HepG2 (cell line): ENCODE results near the gene PNPLA2. TPM values are rescaled to one million over a fixed set of nuclear protein-coding genes. Genes with fewer than 3 reads are reported as not detected.
A peak's percentile ranks its signal among the peaks of the same experiment; 100 is the strongest.

ENCODE experiments used
- AHR ChIP-seq: IDR thresholded peaks from 2 replicates; pipeline ENCODE4 v1.6.1; 2018; ENCODE audit warnings: missing genetic modification reagents, missing compliant biosample characterization
- KDM5A ChIP-seq: fragments of 200-600 bp; sonication (generic); IDR thresholded peaks from 2 replicates; pipeline ENCODE4 v1.7.0; 2018; ENCODE audit warnings: antibody characterized with exemption, mild to moderate bottlenecking, low read length, borderline replicate concordance
- MEIS2 ChIP-seq: sonication (generic); formaldehyde crosslinking; IDR thresholded peaks from 2 replicates; pipeline ENCODE4 v1.9.0; 2021; ENCODE audit warnings: mild to moderate bottlenecking, missing genetic modification reagents
- MLXIP ChIP-seq: sonication (generic); formaldehyde crosslinking; IDR thresholded peaks from 2 replicates; pipeline ENCODE4 v1.9.0; 2021; ENCODE audit warnings: missing genetic modification reagents, borderline replicate concordance
- NFE2L2 ChIP-seq: fragments of 150-350 bp; IDR thresholded peaks from 2 replicates; pipeline ENCODE4 v1.6.1; 2014; ENCODE audit warnings: low read length
- NR2F2 ChIP-seq: IDR thresholded peaks from 2 replicates; pipeline ENCODE4 v1.6.1; 2012; ENCODE audit warnings: low read depth, inconsistent platforms, borderline replicate concordance
- RFX5 ChIP-seq: IDR thresholded peaks from 2 replicates; pipeline ENCODE4 v1.6.1; 2011; ENCODE audit warnings: low read depth, low read length, improper control_type of control experiment
- RXRB ChIP-seq: IDR thresholded peaks from 2 replicates; pipeline ENCODE4 v1.6.1; 2016; ENCODE audit warnings: borderline replicate concordance, missing genetic modification reagents, missing compliant biosample characterization
- SALL1 ChIP-seq: sonication (generic); formaldehyde crosslinking; IDR thresholded peaks from 2 replicates; pipeline ENCODE4 v1.8.0; 2022; ENCODE audit warnings: mild to moderate bottlenecking, missing genetic modification reagents
- U2AF1 ChIP-seq: fragments of 200-400 bp; formaldehyde crosslinking; optimal IDR thresholded peaks from 2 replicates; pipeline ENCODE3; 2017; ENCODE audit warnings: mild to moderate bottlenecking, low read depth, low read length
- ZMYM2 ChIP-seq: sonication (generic); formaldehyde crosslinking; IDR thresholded peaks from 2 replicates; pipeline ENCODE4 v1.8.0; 2022; ENCODE audit warnings: mild to moderate bottlenecking, missing genetic modification reagents
- ZNF44 ChIP-seq: sonication (generic); formaldehyde crosslinking; IDR thresholded peaks from 2 replicates; pipeline ENCODE4 v1.5.1; 2020; ENCODE audit warnings: mild to moderate bottlenecking, missing genetic modification reagents
- ZNF570 ChIP-seq: sonication (generic); formaldehyde crosslinking; IDR thresholded peaks from 2 replicates; pipeline ENCODE4 v1.4.0; 2020; ENCODE audit warnings: mild to moderate bottlenecking, missing genetic modification reagents, borderline replicate concordance
- ZNF572 ChIP-seq: sonication (generic); formaldehyde crosslinking; IDR thresholded peaks from 2 replicates; pipeline ENCODE4 v1.5.1; 2020; ENCODE audit warnings: mild to moderate bottlenecking, missing genetic modification reagents
- ZNF589 ChIP-seq: sonication (generic); formaldehyde crosslinking; conservative IDR thresholded peaks from 2 replicates; pipeline ENCODE4 v1.8.0; 2022; ENCODE audit warnings: mild to moderate bottlenecking, moderate library complexity, missing genetic modification reagents
- ZNF605 ChIP-seq: sonication (generic); formaldehyde crosslinking; IDR thresholded peaks from 2 replicates; pipeline ENCODE4 v1.8.0; 2022; ENCODE audit warnings: mild to moderate bottlenecking, missing genetic modification reagents
- ZNF614 ChIP-seq: IDR thresholded peaks from 2 replicates; pipeline ENCODE4 v1.6.1; 2018; ENCODE audit warnings: missing biosample characterization, missing genetic modification reagents, inconsistent platforms, borderline replicate concordance
- ZNF781 ChIP-seq: sonication (generic); formaldehyde crosslinking; IDR thresholded peaks from 2 replicates; pipeline ENCODE4 v1.5.1; 2020; ENCODE audit warnings: borderline replicate concordance, mild to moderate bottlenecking, missing genetic modification reagents; ENCODE audit errors: not compliant biosample characterization
- polyA plus RNA-seq, 8 experiments: library from polyadenylated mRNA; depleted of rRNA in 3 of 8; stranded (reverse) in 7 of 8; unstranded in 1 of 8; fragments of >200 nt; fragmentation: Illumina TruSeq in 4 of 8; extraction: Trizol in 4 of 8; gene quantifications; 2 replicates each; pipeline versions ENCODE4 v1.2.1 to v1.2.3, GENCODE V29; 2011 to 2016; ENCODE audit warnings: low read depth in 4 of 8, missing spikeins in 1 of 8, mixed read lengths in 1 of 8; ENCODE audit not compliant: insufficient read depth in 1 of 8
- total RNA-seq, 5 experiments: library from RNA; depleted of rRNA; stranded (reverse); fragments of >200 nt; fragmentation: Illumina TruSeq; extraction: Trizol; gene quantifications; 2 replicates each; pipeline ENCODE4 v1.2.3, GENCODE V29; 2016; ENCODE audit warnings: low read depth in 1 of 5
- TF ChIP-seq, protein P1 (sequence below): sonication (generic); formaldehyde crosslinking; IDR thresholded peaks from 2 replicates; pipeline ENCODE4 v1.5.1; 2020; ENCODE audit warnings: missing genetic modification reagents, mild to moderate bottlenecking, borderline replicate concordance
- TF ChIP-seq, protein P2 (sequence below): sonication (generic); formaldehyde crosslinking; IDR thresholded peaks from 2 replicates; pipeline ENCODE4 v1.4.0; 2020; ENCODE audit warnings: mild to moderate bottlenecking, missing genetic modification reagents
- TF ChIP-seq, protein P3 (sequence below): sonication (generic); formaldehyde crosslinking; IDR thresholded peaks from 2 replicates; pipeline ENCODE4 v1.5.0; 2020; ENCODE audit warnings: mild to moderate bottlenecking, missing genetic modification reagents
- TF ChIP-seq, protein P4 (sequence below): sonication (generic); formaldehyde crosslinking; IDR thresholded peaks from 2 replicates; pipeline ENCODE4 v1.5.1; 2020; ENCODE audit warnings: mild to moderate bottlenecking, missing genetic modification reagents, moderate library complexity

Gene PNPLA2
- total and polyA plus RNA-seq, 2 of the 13 experiments (the other 11 are each of a cell fraction or from before 2014, with no cell fraction given), result 10.5 to 43.2 TPM

- TF ChIP-seq, protein P1, sequence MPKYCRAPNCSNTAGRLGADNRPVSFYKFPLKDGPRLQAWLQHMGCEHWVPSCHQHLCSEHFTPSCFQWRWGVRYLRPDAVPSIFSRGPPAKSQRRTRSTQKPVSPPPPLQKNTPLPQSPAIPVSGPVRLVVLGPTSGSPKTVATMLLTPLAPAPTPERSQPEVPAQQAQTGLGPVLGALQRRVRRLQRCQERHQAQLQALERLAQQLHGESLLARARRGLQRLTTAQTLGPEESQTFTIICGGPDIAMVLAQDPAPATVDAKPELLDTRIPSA (CRISPR knock-in tag), result no peak
- TF ChIP-seq MLXIP (CRISPR knock-in tag) (no peak), KDM5A (peak; percentile 50; the same call in 1 of the 2 replicates), ZNF572 (CRISPR knock-in tag) (no peak), ZNF589 (CRISPR knock-in tag) (no peak), ZMYM2 (CRISPR knock-in tag) (no peak), NFE2L2 (no peak), ZNF570 (CRISPR knock-in tag) (0 out of 2 replicates have a peak, but pooled peaks have one; percentile 17), SALL1 (CRISPR knock-in tag) (peak; percentile 26; the same call in 1 of the 2 replicates), NR2F2 (no peak), ZNF781 (CRISPR knock-in tag) (no peak), MEIS2 (no peak), AHR (no peak), ZNF44 (CRISPR knock-in tag) (no peak), RXRB (CRISPR knock-in tag) (no peak), ZNF614 (CRISPR knock-in tag) (no peak; the same call in 1 of the 2 replicates), ZNF605 (CRISPR knock-in tag) (no peak), U2AF1 (no peak), RFX5 (no peak)
- TF ChIP-seq, protein P2, sequence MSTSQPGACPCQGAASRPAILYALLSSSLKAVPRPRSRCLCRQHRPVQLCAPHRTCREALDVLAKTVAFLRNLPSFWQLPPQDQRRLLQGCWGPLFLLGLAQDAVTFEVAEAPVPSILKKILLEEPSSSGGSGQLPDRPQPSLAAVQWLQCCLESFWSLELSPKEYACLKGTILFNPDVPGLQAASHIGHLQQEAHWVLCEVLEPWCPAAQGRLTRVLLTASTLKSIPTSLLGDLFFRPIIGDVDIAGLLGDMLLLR (CRISPR knock-in tag), result peak; percentile 36; the same call in 1 of the 2 replicates
- TF ChIP-seq, protein P3, sequence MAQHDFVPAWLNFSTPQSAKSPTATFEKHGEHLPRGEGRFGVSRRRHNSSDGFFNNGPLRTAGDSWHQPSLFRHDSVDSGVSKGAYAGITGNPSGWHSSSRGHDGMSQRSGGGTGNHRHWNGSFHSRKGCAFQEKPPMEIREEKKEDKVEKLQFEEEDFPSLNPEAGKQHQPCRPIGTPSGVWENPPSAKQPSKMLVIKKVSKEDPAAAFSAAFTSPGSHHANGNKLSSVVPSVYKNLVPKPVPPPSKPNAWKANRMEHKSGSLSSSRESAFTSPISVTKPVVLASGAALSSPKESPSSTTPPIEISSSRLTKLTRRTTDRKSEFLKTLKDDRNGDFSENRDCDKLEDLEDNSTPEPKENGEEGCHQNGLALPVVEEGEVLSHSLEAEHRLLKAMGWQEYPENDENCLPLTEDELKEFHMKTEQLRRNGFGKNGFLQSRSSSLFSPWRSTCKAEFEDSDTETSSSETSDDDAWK, result no peak
- TF ChIP-seq, protein P4, sequence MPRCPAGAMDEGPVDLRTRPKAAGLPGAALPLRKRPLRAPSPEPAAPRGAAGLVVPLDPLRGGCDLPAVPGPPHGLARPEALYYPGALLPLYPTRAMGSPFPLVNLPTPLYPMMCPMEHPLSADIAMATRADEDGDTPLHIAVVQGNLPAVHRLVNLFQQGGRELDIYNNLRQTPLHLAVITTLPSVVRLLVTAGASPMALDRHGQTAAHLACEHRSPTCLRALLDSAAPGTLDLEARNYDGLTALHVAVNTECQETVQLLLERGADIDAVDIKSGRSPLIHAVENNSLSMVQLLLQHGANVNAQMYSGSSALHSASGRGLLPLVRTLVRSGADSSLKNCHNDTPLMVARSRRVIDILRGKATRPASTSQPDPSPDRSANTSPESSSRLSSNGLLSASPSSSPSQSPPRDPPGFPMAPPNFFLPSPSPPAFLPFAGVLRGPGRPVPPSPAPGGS (CRISPR knock-in tag), result peak; percentile 73; the same call in 1 of the 2 replicates
These were observed 41.1 kb upstream of the PNPLA2 start, which contains the start of gene GATD1 (continued) for GRCh38 chr11:777288-778255.
